K562 (cell line): ENCODE results near the gene CACNG5.

ENCODE experiments used
- CCAR2 ChIP-seq: fragments of 200-400 bp; formaldehyde crosslinking; IDR thresholded peaks from 2 replicates; pipeline ENCODE4 v1.6.1; 2017; ENCODE audit warnings: mild to moderate bottlenecking, low read depth, low read length
- FOXM1 ChIP-seq, 2 experiments: fragments of 450-650 bp in 1 of 2; sonication (generic) in 1 of 2; formaldehyde crosslinking in 1 of 2; IDR thresholded peaks; 2 replicates each; pipeline versions ENCODE4 v1.6.1 to v1.9.0; 2017 to 2022; ENCODE audit warnings: low read depth in 2 of 2, mild to moderate bottlenecking in 2 of 2, missing genetic modification reagents in 1 of 2, moderate library complexity in 1 of 2
- HOXB6 ChIP-seq: fragments of 250-450 bp; sonication (Bioruptor Pico); IDR thresholded peaks from 2 replicates; pipeline ENCODE4 v1.5.1; 2022; ENCODE audit warnings: mild to moderate bottlenecking, borderline replicate concordance
- MXD1 ChIP-seq: fragments of 250-450 bp; sonication (Bioruptor Pico); IDR thresholded peaks from 2 replicates; pipeline ENCODE4 v1.8.0; 2021; ENCODE audit warnings: borderline replicate concordance, mild to moderate bottlenecking, moderate library complexity; ENCODE audit not compliant: poor library complexity, severe bottlenecking
- NR2C1 ChIP-seq, 2 experiments: fragments of 450-650 bp; IDR thresholded peaks; 2 replicates each; pipeline ENCODE4 v1.6.1; 2017; ENCODE audit warnings: mild to moderate bottlenecking in 2 of 2, antibody characterized with exemption in 1 of 2, inconsistent platforms in 1 of 2, missing compliant biosample characterization in 1 of 2, missing genetic modification characterization in 1 of 2
- PATZ1 ChIP-seq: fragments of 250-450 bp; sonication (Bioruptor Pico); IDR thresholded peaks from 2 replicates; pipeline ENCODE4 v1.5.0; 2020; ENCODE audit warnings: mild to moderate bottlenecking, borderline replicate concordance
- PML ChIP-seq: IDR thresholded peaks from 2 replicates; pipeline ENCODE4 v1.6.1; 2012; ENCODE audit warnings: low read length, inconsistent platforms
- POLR2AphosphoS5 ChIP-seq: IDR thresholded peaks from 2 replicates; pipeline ENCODE4 v1.6.1; 2011; ENCODE audit warnings: mild to moderate bottlenecking, low read depth, low read length, moderate library complexity; ENCODE audit not compliant: control insufficient read depth, insufficient read depth
- YY1 ChIP-seq, 3 experiments: IDR thresholded peaks; 2 replicates each; pipeline ENCODE4 v1.6.1; 2011; ENCODE audit warnings: low read length in 2 of 3, mild to moderate bottlenecking in 2 of 3, moderate library complexity in 2 of 3, borderline replicate concordance in 1 of 3, control low read depth in 1 of 3, low read depth in 1 of 3; ENCODE audit not compliant: insufficient read depth in 3 of 3, insufficient replicate concordance in 2 of 3, control insufficient read depth in 1 of 3, insufficient read length in 1 of 3; ENCODE audit errors: extremely low read depth in 1 of 3
- ZBTB12 ChIP-seq: fragments of 250-450 bp; sonication (Bioruptor Pico); IDR thresholded peaks from 2 replicates; pipeline ENCODE4 v1.4.0; 2020
- ZNF764 ChIP-seq: fragments of 250-450 bp; sonication (Bioruptor Pico); IDR thresholded peaks from 2 replicates; pipeline ENCODE4 v1.4.0; 2020; ENCODE audit warnings: low read depth, mild to moderate bottlenecking, moderate library complexity
- TF ChIP-seq, protein P1 (sequence below), 2 experiments: fragments of 450-650 bp; formaldehyde crosslinking in 1 of 2; IDR thresholded peaks; 2 replicates each; pipeline versions ENCODE4 v1.4.0 to v1.6.1; 2014 to 2020; ENCODE audit warnings: mild to moderate bottlenecking in 2 of 2, borderline replicate concordance in 1 of 2, low read depth in 1 of 2
- TF ChIP-seq, protein P2 (sequence below): sonication (generic); formaldehyde crosslinking; IDR thresholded peaks from 2 replicates; pipeline ENCODE4 v1.8.1; 2022; ENCODE audit warnings: missing genetic modification reagents

GRCh38 chr17:66837885-66838665 lies 3.2 kb downstream of the CACNG5 start:
- TF ChIP-seq PML (no peak), MXD1 (CRISPR knock-in tag) (no peak), PATZ1 (no peak), CCAR2 (no peak), YY1 (IDR thresholded peaks at IDR 0.05; ENCODE audit: borderline replicate concordance in 1 of 3, control insufficient read depth in 1 of 3, extremely low read depth in 1 of 3, insufficient read depth in 3 of 3, insufficient read length in 1 of 3, insufficient replicate concordance in 2 of 3, low read depth in 1 of 3, low read length in 2 of 3) (no peak), POLR2AphosphoS5 (no peak), HOXB6 (no peak), FOXM1 (IDR thresholded peaks at IDR 0.05; ENCODE audit: low read depth) (no peak), FOXM1 (CRISPR knock-in tag; IDR thresholded peaks at IDR 0.05; ENCODE audit: low read depth) (no peak), ZNF764 (no peak), ZBTB12 (CRISPR knock-in tag) (no peak), NR2C1 (IDR thresholded peaks at IDR 0.05) (no peak), NR2C1 (tag; IDR thresholded peaks at IDR 0.05) (no peak)
- TF ChIP-seq, protein P1, sequence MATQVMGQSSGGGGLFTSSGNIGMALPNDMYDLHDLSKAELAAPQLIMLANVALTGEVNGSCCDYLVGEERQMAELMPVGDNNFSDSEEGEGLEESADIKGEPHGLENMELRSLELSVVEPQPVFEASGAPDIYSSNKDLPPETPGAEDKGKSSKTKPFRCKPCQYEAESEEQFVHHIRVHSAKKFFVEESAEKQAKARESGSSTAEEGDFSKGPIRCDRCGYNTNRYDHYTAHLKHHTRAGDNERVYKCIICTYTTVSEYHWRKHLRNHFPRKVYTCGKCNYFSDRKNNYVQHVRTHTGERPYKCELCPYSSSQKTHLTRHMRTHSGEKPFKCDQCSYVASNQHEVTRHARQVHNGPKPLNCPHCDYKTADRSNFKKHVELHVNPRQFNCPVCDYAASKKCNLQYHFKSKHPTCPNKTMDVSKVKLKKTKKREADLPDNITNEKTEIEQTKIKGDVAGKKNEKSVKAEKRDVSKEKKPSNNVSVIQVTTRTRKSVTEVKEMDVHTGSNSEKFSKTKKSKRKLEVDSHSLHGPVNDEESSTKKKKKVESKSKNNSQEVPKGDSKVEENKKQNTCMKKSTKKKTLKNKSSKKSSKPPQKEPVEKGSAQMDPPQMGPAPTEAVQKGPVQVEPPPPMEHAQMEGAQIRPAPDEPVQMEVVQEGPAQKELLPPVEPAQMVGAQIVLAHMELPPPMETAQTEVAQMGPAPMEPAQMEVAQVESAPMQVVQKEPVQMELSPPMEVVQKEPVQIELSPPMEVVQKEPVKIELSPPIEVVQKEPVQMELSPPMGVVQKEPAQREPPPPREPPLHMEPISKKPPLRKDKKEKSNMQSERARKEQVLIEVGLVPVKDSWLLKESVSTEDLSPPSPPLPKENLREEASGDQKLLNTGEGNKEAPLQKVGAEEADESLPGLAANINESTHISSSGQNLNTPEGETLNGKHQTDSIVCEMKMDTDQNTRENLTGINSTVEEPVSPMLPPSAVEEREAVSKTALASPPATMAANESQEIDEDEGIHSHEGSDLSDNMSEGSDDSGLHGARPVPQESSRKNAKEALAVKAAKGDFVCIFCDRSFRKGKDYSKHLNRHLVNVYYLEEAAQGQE (IDR thresholded peaks at IDR 0.05; ENCODE audit: borderline replicate concordance): no peak
- TF ChIP-seq, protein P1 (CRISPR knock-in tag; IDR thresholded peaks at IDR 0.05; ENCODE audit: low read depth): no peak
- TF ChIP-seq, protein P2, sequence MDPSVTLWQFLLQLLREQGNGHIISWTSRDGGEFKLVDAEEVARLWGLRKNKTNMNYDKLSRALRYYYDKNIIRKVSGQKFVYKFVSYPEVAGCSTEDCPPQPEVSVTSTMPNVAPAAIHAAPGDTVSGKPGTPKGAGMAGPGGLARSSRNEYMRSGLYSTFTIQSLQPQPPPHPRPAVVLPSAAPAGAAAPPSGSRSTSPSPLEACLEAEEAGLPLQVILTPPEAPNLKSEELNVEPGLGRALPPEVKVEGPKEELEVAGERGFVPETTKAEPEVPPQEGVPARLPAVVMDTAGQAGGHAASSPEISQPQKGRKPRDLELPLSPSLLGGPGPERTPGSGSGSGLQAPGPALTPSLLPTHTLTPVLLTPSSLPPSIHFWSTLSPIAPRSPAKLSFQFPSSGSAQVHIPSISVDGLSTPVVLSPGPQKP (CRISPR knock-in tag): no peak
